ENCODE data around the gene THAP7. TPM values are rescaled to one million over a fixed set of nuclear protein-coding genes. Genes with fewer than 3 reads are reported as not detected.

THAP7 gene
- total and polyA plus RNA-seq, 2 experiments from 2014 or later = 21.8 to 25.9 TPM

GRCh38 chr22:20951932-20952380 is 50.0 kb downstream of the THAP7 start:
- peaks cover 47% of the 10 kb centered on the region for H3K79me2 ChIP-seq (replicated peaks; ENCODE audit: insufficient read depth)
- H4K20me1 ChIP-seq (replicated peaks; ENCODE audit: insufficient read depth) = peaks cover 57% of the 10 kb centered on the region
- H3K4me3 ChIP-seq = no peak overlapping the region
- Mint-ChIP-seq H3K4me1 (peaks cover 11% of the 10 kb centered on the region; the same call in 2 of the 3 replicates), H3K27ac (no peak overlapping the region), H3K27me3 (ENCODE audit: insufficient read depth, low read depth, poor library complexity) (peaks cover 8% of the 10 kb centered on the region), H3K36me3 (ENCODE audit: low read depth) (peaks cover 46% of the 10 kb centered on the region), H3K4me3 (no peak overlapping the region), H3K9me3 (no peaks in the 10 kb centered on the region)
- peaks cover 11% of the 10 kb centered on the region; the same call in 1 of the 2 replicates for H3K4me1 ChIP-seq (ENCODE audit: insufficient read depth)
- no peak overlapping the region for H2AFZ ChIP-seq
- H3K9me2 ChIP-seq (ENCODE audit: insufficient read depth) = no peaks in the 10 kb centered on the region
- peaks cover 21% of the 10 kb centered on the region for H3K36me3 ChIP-seq (ENCODE audit: insufficient read depth)
- H3K27ac ChIP-seq (ENCODE audit: low read depth) = no peak overlapping the region
- H3F3A ChIP-seq (replicated peaks; ENCODE audit: low read depth) = peaks cover 11% of the 10 kb centered on the region; the same call in 1 of the 2 replicates
- DNase-seq (ENCODE audit: low spot score) (no peak), ATAC-seq (no peak)
- no peak overlapping the region for H3K4me2 ChIP-seq
- H3K27me3 ChIP-seq (ENCODE audit: insufficient read depth) = peaks cover 6% of the 10 kb centered on the region; the same call in 1 of the 2 replicates
- TF ChIP-seq POLR2AphosphoS5 (IDR thresholded peaks at IDR 0.05; ENCODE audit: low read depth) (no peak), ETS1 (IDR thresholded peaks at IDR 0.05) (no peak), ZNF331 (CRISPR knock-in tag; IDR thresholded peaks at IDR 0.05; ENCODE audit: low read depth) (no peak), NANOG (IDR thresholded peaks at IDR 0.05; ENCODE audit: borderline replicate concordance) (no peak), EZH2phosphoT487 (IDR thresholded peaks at IDR 0.05; ENCODE audit: unreplicated experiment) (no peak)
- TF ChIP-seq, protein P1, sequence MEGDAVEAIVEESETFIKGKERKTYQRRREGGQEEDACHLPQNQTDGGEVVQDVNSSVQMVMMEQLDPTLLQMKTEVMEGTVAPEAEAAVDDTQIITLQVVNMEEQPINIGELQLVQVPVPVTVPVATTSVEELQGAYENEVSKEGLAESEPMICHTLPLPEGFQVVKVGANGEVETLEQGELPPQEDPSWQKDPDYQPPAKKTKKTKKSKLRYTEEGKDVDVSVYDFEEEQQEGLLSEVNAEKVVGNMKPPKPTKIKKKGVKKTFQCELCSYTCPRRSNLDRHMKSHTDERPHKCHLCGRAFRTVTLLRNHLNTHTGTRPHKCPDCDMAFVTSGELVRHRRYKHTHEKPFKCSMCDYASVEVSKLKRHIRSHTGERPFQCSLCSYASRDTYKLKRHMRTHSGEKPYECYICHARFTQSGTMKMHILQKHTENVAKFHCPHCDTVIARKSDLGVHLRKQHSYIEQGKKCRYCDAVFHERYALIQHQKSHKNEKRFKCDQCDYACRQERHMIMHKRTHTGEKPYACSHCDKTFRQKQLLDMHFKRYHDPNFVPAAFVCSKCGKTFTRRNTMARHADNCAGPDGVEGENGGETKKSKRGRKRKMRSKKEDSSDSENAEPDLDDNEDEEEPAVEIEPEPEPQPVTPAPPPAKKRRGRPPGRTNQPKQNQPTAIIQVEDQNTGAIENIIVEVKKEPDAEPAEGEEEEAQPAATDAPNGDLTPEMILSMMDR (conservative IDR thresholded peaks at IDR 0.05; ENCODE audit: low read depth in 2 of 2) = no peak

- H3K79me2 ChIP-seq (replicated peaks; ENCODE audit: insufficient read depth) = peaks cover 53% of the 10 kb centered on the region
- ATAC-seq = no peak
- peaks cover 21% of the 10 kb centered on the region for H3K36me3 ChIP-seq (ENCODE audit: insufficient read depth)
- H3K27me3 ChIP-seq (ENCODE audit: insufficient read depth) = no peaks in the 10 kb centered on the region
- peaks cover 46% of the 10 kb centered on the region for H3K36me3 Mint-ChIP-seq (ENCODE audit: low read depth)
- H3K4me2 ChIP-seq = no peak overlapping the region
- no peaks in the 10 kb centered on the region for H3K9me3 Mint-ChIP-seq
- no peak overlapping the region for H3K27ac ChIP-seq (ENCODE audit: low read depth)
- peaks cover 63% of the 10 kb centered on the region for H4K20me1 ChIP-seq (replicated peaks; ENCODE audit: insufficient read depth)
- TF ChIP-seq, protein P2, sequence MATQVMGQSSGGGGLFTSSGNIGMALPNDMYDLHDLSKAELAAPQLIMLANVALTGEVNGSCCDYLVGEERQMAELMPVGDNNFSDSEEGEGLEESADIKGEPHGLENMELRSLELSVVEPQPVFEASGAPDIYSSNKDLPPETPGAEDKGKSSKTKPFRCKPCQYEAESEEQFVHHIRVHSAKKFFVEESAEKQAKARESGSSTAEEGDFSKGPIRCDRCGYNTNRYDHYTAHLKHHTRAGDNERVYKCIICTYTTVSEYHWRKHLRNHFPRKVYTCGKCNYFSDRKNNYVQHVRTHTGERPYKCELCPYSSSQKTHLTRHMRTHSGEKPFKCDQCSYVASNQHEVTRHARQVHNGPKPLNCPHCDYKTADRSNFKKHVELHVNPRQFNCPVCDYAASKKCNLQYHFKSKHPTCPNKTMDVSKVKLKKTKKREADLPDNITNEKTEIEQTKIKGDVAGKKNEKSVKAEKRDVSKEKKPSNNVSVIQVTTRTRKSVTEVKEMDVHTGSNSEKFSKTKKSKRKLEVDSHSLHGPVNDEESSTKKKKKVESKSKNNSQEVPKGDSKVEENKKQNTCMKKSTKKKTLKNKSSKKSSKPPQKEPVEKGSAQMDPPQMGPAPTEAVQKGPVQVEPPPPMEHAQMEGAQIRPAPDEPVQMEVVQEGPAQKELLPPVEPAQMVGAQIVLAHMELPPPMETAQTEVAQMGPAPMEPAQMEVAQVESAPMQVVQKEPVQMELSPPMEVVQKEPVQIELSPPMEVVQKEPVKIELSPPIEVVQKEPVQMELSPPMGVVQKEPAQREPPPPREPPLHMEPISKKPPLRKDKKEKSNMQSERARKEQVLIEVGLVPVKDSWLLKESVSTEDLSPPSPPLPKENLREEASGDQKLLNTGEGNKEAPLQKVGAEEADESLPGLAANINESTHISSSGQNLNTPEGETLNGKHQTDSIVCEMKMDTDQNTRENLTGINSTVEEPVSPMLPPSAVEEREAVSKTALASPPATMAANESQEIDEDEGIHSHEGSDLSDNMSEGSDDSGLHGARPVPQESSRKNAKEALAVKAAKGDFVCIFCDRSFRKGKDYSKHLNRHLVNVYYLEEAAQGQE (IDR thresholded peaks at IDR 0.05; ENCODE audit: unreplicated experiment) = no peak
- no peak for TF ChIP-seq ETS1 (IDR thresholded peaks at IDR 0.05)
- TF ChIP-seq JUNB (IDR thresholded peaks at IDR 0.05; ENCODE audit: unreplicated experiment) = no peak
- no peak for TF ChIP-seq NANOG (IDR thresholded peaks at IDR 0.05; ENCODE audit: borderline replicate concordance)
- TF ChIP-seq POLR2AphosphoS5 (IDR thresholded peaks at IDR 0.05; ENCODE audit: low read depth) = no peak
- H3K27me3 Mint-ChIP-seq (ENCODE audit: insufficient read depth, low read depth, poor library complexity) = peaks cover 5% of the 10 kb centered on the region
- peaks cover 11% of the 10 kb centered on the region; the same call in 1 of the 2 replicates for H3F3A ChIP-seq (replicated peaks; ENCODE audit: low read depth)
- H3K4me1 Mint-ChIP-seq = peaks cover 13% of the 10 kb centered on the region; the same call in 2 of the 3 replicates
- H3K4me1 ChIP-seq (ENCODE audit: insufficient read depth) = peaks cover 11% of the 10 kb centered on the region; the same call in 1 of the 2 replicates
- no peak overlapping the region for H3K27ac Mint-ChIP-seq
- no peak overlapping the region for H3K4me3 Mint-ChIP-seq
- H2AFZ ChIP-seq = no peak overlapping the region
- no peaks in the 10 kb centered on the region for H3K9me2 ChIP-seq (ENCODE audit: insufficient read depth)
- no peak for DNase-seq (ENCODE audit: low spot score)
- H3K4me3 ChIP-seq = no peak overlapping the region
These were observed 50.6 kb downstream of the THAP7 start for GRCh38 chr22:20951151-20951931.
